Muscle layer of duodenum (tissue), 2 donors: ENCODE data around the gene CDH10.

Experiments used
- H3K27ac ChIP-seq: one replicate; pipeline ENCODE4 v1.7.0; 2013; ENCODE audit warnings: mild to moderate bottlenecking, low read length
- H3K27me3 ChIP-seq: one replicate; pipeline ENCODE4 v1.7.0; 2013; ENCODE audit warnings: low read depth, mild to moderate bottlenecking, control low read depth, low read length
- H3K36me3 ChIP-seq, 2 donors: one replicate each; pipeline ENCODE4 v1.7.0; 2013; ENCODE audit warnings: low read length in 2 of 2, control low read depth in 1 of 2, mild to moderate bottlenecking in 1 of 2; ENCODE audit not compliant: insufficient read depth in 2 of 2, control insufficient read depth in 1 of 2
- H3K4me1 ChIP-seq, 2 donors: one replicate each; pipeline ENCODE4 v1.7.0; 2013; ENCODE audit warnings: low read length in 2 of 2, mild to moderate bottlenecking in 2 of 2, control low read depth in 1 of 2, moderate library complexity in 1 of 2; ENCODE audit not compliant: insufficient read depth in 2 of 2, control insufficient read depth in 1 of 2
- H3K4me3 ChIP-seq, 2 donors: one replicate each; pipeline ENCODE4 v1.7.0; 2013; ENCODE audit warnings: low read length in 2 of 2, low read depth in 1 of 2, mild to moderate bottlenecking in 1 of 2
- H3K9me3 ChIP-seq, 2 donors: one replicate each; pipeline ENCODE4 v1.7.0; 2013; ENCODE audit warnings: low read length in 2 of 2, control low read depth in 1 of 2, mild to moderate bottlenecking in 1 of 2; ENCODE audit not compliant: control insufficient read depth in 1 of 2
- donor health status: healthy.

CDH10 gene

GRCh38 chr5:24487368-24488229 lies 157.2 kb downstream of the CDH10 start:
- H3K36me3 ChIP-seq = no peaks in the 10 kb centered on the region
- H3K4me1 ChIP-seq = no peaks in the 10 kb centered on the region
- H3K9me3 ChIP-seq = no peaks in the 10 kb centered on the region
- no peaks in the 10 kb centered on the region for H3K27me3 ChIP-seq
- no peak overlapping the region for H3K4me3 ChIP-seq
- no peak overlapping the region for H3K27ac ChIP-seq

- H3K27me3 ChIP-seq = no peaks in the 10 kb centered on the region
- peaks cover 0 to 2% of the 10 kb centered on the region in 2 donors for H3K9me3 ChIP-seq
- no peaks in the 10 kb centered on the region for H3K4me1 ChIP-seq
- H3K36me3 ChIP-seq = no peaks in the 10 kb centered on the region
- H3K4me3 ChIP-seq = no peak overlapping the region
- no peak overlapping the region for H3K27ac ChIP-seq
Measured at GRCh38 chr5:24480952-24481351, 163.8 kb downstream of the CDH10 start.

- Histone ChIP-seq H3K27me3 (no peaks in the 10 kb centered on the region), H3K9me3 (peaks cover 0 to 6% of the 10 kb centered on the region in 2 donors), H3K36me3 (no peaks in the 10 kb centered on the region), H3K4me1 (no peaks in the 10 kb centered on the region), H3K27ac (no peak overlapping the region), H3K4me3 (no peak overlapping the region)
Measured at GRCh38 chr5:24477958-24478357, 166.8 kb downstream of the CDH10 start.

GRCh38 chr5:24475101-24475500 lies 169.7 kb downstream of the CDH10 start:
- H3K27ac ChIP-seq = no peak overlapping the region
- peaks cover 0 to 6% of the 10 kb centered on the region in 2 donors for H3K9me3 ChIP-seq
- no peak overlapping the region for H3K4me3 ChIP-seq
- no peaks in the 10 kb centered on the region for H3K36me3 ChIP-seq
- H3K27me3 ChIP-seq = no peaks in the 10 kb centered on the region
- no peaks in the 10 kb centered on the region for H3K4me1 ChIP-seq

- Histone ChIP-seq H3K9me3 (peaks cover 0 to 6% of the 10 kb centered on the region in 2 donors), H3K27me3 (no peaks in the 10 kb centered on the region), H3K27ac (no peak overlapping the region), H3K4me3 (no peak overlapping the region), H3K36me3 (no peaks in the 10 kb centered on the region), H3K4me1 (no peaks in the 10 kb centered on the region)
Measured at GRCh38 chr5:24474685-24475084, 170.1 kb downstream of the CDH10 start.

GRCh38 chr5:24472518-24472917 lies 172.3 kb downstream of the CDH10 start:
- Histone ChIP-seq H3K36me3 (no peaks in the 10 kb centered on the region), H3K27me3 (no peaks in the 10 kb centered on the region), H3K4me3 (no peak overlapping the region), H3K4me1 (no peaks in the 10 kb centered on the region), H3K27ac (no peak overlapping the region), H3K9me3 (peaks cover 0 to 6% of the 10 kb centered on the region in 2 donors)

- Histone ChIP-seq H3K4me1 (no peaks in the 10 kb centered on the region), H3K27ac (no peak overlapping the region), H3K27me3 (no peaks in the 10 kb centered on the region), H3K36me3 (no peaks in the 10 kb centered on the region), H3K4me3 (no peak overlapping the region), H3K9me3 (no peaks in the 10 kb centered on the region)
Measured at GRCh38 chr5:24444414-24444813, 200.4 kb downstream of the CDH10 start.

- Histone ChIP-seq H3K9me3 (no peaks in the 10 kb centered on the region), H3K4me1 (no peaks in the 10 kb centered on the region), H3K4me3 (no peak overlapping the region), H3K36me3 (no peaks in the 10 kb centered on the region), H3K27me3 (no peaks in the 10 kb centered on the region), H3K27ac (no peak overlapping the region)
Measured at GRCh38 chr5:24439465-24439864, 205.3 kb downstream of the CDH10 start.
